ENCODE results near the gene CALM1. TPM values are rescaled to one million over a fixed set of nuclear protein-coding genes. Genes with fewer than 3 reads are reported as not detected.
A peak's percentile ranks its signal among the peaks of the same experiment; 100 is the strongest.

Gene CALM1
- total and polyA plus RNA-seq, 5 donors = 301 to 508 (median 426) TPM

DNA sequence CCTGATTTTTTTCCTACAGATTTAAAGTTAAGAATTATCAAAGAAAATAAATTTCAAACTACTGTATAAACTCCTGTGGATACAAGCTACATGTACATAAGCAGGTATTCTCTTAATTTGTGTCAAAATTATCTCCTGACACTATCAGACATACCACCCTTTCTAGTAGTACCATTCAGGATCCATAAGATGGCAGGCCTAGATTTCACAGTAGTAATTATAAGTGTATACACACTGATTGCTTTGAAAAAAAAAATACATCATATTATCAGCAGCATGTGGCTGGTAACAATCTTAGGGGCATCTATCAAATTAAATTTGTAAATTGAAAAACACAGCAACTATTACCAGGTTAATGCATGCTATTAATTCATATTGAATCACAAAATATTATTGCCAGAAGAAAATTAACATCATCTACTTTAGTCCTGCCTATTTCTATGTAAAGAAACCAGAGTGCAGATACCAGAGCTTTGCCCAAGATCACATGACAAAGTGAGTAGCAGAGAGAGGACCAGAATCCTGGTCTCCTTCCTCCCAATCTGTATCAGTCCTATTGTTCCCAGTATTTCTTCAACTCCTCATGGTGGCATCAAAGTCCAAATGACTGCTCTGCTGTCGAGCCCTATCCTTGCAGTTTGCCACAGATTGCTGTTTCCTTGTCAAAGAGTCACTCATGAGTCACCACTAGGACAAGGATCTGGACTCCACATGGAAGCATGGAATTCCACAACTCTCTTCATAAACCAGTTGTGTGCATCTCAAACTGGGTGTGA lies 27.7 kb upstream of the CALM1 start:
- intact Hi-C loops (cut with DNase I) = no loop called here
- WGBS = 49% methylated on average over 1 of the region's 1 CpG
- Histone ChIP-seq H3K4me3 (ENCODE audit: low read length) (no peak overlapping the region), H3K27ac (ENCODE audit: low read length) (no peak overlapping the region), H3K27me3 (ENCODE audit: control insufficient read depth, insufficient read depth) (no peaks in the 10 kb centered on the region), H3K9me3 (ENCODE audit: control insufficient read depth, low read length) (no peaks in the 10 kb centered on the region), H3K4me1 (ENCODE audit: control insufficient read depth, insufficient read depth, low read length) (no peaks in the 10 kb centered on the region)
- no peak for DNase-seq
- no peak for ATAC-seq

- H3K27me3 ChIP-seq (ENCODE audit: control insufficient read depth, insufficient read depth) = no peaks in the 10 kb centered on the region
- ATAC-seq = no peak
- no peak overlapping the region for H3K27ac ChIP-seq (ENCODE audit: low read length)
- H3K9me3 ChIP-seq (ENCODE audit: control insufficient read depth, low read length) = no peaks in the 10 kb centered on the region
- intact Hi-C loops (cut with DNase I) = no loop called here
- WGBS = 91% methylated on average over 6 of the region's 6 CpGs
- no peaks in the 10 kb centered on the region for H3K4me1 ChIP-seq (ENCODE audit: control insufficient read depth, insufficient read depth, low read length)
- no peak for DNase-seq
- no peak overlapping the region for H3K4me3 ChIP-seq (ENCODE audit: low read length)
Observed at GRCh38 chr14:90373887-90374286, 22.9 kb upstream of the CALM1 start.

DNA sequence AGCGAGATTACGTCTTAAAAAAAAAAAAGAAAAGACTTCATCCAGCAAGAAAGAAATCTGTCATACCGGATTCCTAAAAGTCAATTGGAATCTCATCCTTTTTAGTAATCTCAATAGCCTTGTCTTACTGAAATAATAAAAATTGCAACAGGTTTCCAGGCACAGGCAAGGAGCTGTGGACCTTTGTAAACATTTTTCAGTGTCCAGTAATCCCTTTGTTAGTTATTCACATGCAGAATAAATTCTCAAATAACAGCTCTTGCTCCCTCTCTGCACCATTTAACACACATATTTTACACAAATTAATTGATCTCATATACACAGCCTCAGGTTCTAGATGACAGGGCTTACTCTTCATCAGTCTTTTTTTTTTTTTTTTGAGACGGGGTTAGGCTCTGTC lies 22.0 kb upstream of the CALM1 start:
- WGBS = 91% methylated on average over 4 of the region's 4 CpGs
- intact Hi-C loops (cut with DNase I) = no loop called here

DNA sequence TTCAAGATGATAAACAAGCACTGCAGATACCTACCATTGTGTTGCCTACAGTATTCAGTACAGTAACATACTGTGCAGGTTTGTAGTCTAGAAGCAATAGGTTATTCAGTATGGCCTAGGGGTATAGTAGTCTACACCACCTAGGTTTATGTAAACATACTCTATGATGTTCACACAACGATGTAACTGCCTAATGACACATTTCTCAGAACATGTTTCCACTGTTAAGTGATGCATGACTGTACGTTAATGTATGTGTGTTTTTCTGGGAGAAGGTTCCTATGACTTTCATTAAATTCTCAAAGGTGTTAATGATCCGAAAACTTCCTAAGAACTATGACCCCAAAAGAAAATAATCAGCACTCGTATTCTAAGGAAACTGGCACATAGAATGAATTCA lies 20.9 kb upstream of the CALM1 start:
- intact Hi-C loops (cut with DNase I) = no loop called here

More for the DNA sequence above, 22.0 kb upstream of the CALM1 start:
- H3K4me3 ChIP-seq (ENCODE audit: low read length) = no peak overlapping the region
- no peaks in the 10 kb centered on the region for H3K9me3 ChIP-seq (ENCODE audit: control insufficient read depth, low read length)
- no peaks in the 10 kb centered on the region for H3K27me3 ChIP-seq (ENCODE audit: control insufficient read depth, insufficient read depth)
- no peak for ATAC-seq
- no peaks in the 10 kb centered on the region for H3K4me1 ChIP-seq (ENCODE audit: control insufficient read depth, insufficient read depth, low read length)
- DNase-seq = no peak
- H3K27ac ChIP-seq (ENCODE audit: low read length) = no peak overlapping the region

GRCh38 chr14:90378249-90378648 lies 18.6 kb upstream of the CALM1 start:
- DNase-seq (no peak), ATAC-seq (no peak)
- Histone ChIP-seq H3K9me3 (ENCODE audit: control insufficient read depth, low read length) (no peaks in the 10 kb centered on the region), H3K27me3 (ENCODE audit: control insufficient read depth, insufficient read depth) (no peaks in the 10 kb centered on the region), H3K27ac (ENCODE audit: low read length) (no peak overlapping the region), H3K4me3 (ENCODE audit: low read length) (no peak overlapping the region), H3K4me1 (ENCODE audit: control insufficient read depth, insufficient read depth, low read length) (no peaks in the 10 kb centered on the region)
- intact Hi-C loops (cut with DNase I) = no loop called here
- 87% methylated on average over 6 of the region's 6 CpGs for WGBS

More for the DNA sequence above, 20.9 kb upstream of the CALM1 start:
- DNase-seq = no peak
- no peak overlapping the region for H3K4me3 ChIP-seq (ENCODE audit: low read length)
- no peaks in the 10 kb centered on the region for H3K27me3 ChIP-seq (ENCODE audit: control insufficient read depth, insufficient read depth)
- no peak for ATAC-seq
- H3K4me1 ChIP-seq (ENCODE audit: control insufficient read depth, insufficient read depth, low read length) = no peaks in the 10 kb centered on the region
- no peak overlapping the region for H3K27ac ChIP-seq (ENCODE audit: low read length)
- no peaks in the 10 kb centered on the region for H3K9me3 ChIP-seq (ENCODE audit: control insufficient read depth, low read length)
- WGBS = 92% methylated on average over 4 of the region's 4 CpGs

GRCh38 chr14:90379106-90379505 lies 17.7 kb upstream of the CALM1 start:
- Histone ChIP-seq H3K4me3 (ENCODE audit: low read length) (no peak overlapping the region), H3K27ac (ENCODE audit: low read length) (no peak overlapping the region), H3K9me3 (ENCODE audit: control insufficient read depth, low read length) (no peaks in the 10 kb centered on the region), H3K4me1 (ENCODE audit: control insufficient read depth, insufficient read depth, low read length) (no peaks in the 10 kb centered on the region), H3K27me3 (ENCODE audit: control insufficient read depth, insufficient read depth) (no peaks in the 10 kb centered on the region)
- DNase-seq (no peak), ATAC-seq (no peak)
- 35% methylated on average over 2 of the region's 2 CpGs for WGBS
- intact Hi-C loops (cut with DNase I) = no loop called here

DNA sequence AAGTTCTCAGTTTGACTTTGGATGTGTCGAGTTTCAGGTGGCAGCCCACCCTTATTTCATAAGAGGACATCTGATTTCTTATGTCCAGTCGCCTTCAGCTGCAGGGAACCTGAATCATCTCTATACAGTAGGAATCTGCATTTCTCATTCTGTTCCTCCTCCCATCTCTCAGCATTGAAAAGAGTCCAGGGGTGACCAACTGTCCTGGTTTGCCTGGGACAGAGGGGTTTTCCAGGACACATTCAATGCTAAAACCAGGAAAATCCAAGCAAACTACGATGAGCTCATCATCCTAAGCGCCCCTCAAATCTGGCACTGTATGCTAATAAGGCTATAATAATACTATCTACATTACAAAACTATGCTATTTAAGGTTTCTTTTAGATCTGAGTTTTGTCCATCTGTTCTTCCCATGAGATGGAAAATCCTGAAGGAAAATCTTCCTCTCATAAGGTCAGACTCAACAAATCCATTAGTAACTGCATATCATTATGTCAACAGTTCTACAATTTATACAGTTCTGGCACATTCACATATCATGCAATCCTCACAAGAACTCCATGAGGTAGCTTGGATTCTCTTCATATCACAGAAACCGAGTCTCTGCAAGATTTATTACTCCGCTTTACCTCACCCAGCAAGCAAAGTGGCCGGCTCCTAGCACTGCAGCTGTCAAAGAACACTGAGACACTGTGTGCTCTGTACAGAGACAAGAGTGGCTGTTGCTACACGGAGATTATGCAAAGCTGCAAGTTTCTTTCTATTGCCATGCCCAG lies 15.6 kb upstream of the CALM1 start:
- peak; percentile 31 to 77 (median 67) for DNase-seq
- Histone ChIP-seq H3K27ac (ENCODE audit: low read length) (peak overlapping the region; percentile 25), H3K4me1 (ENCODE audit: control insufficient read depth, insufficient read depth, low read length) (no peaks in the 10 kb centered on the region), H3K9me3 (ENCODE audit: control insufficient read depth, low read length) (no peaks in the 10 kb centered on the region), H3K4me3 (ENCODE audit: low read length) (no peak overlapping the region), H3K27me3 (ENCODE audit: control insufficient read depth, insufficient read depth) (no peaks in the 10 kb centered on the region)
- intact Hi-C loops (cut with DNase I) = loop anchor here in 1 of 4 donors (5.0 kb wide), 1 partner anchor 79 kb away; no protein-coding TSS in a partner anchor
- no peak for ATAC-seq
- WGBS = 51% methylated on average over 8 of the region's 8 CpGs

- Histone ChIP-seq H3K4me3 (ENCODE audit: low read length) (peak overlapping the region; percentile 65), H3K4me1 (ENCODE audit: control insufficient read depth, insufficient read depth, low read length) (no peaks in the 10 kb centered on the region), H3K27ac (ENCODE audit: low read length) (peak overlapping the region; percentile 99), H3K27me3 (ENCODE audit: control insufficient read depth, insufficient read depth) (no peaks in the 10 kb centered on the region), H3K9me3 (ENCODE audit: control insufficient read depth, low read length) (no peaks in the 10 kb centered on the region)
- no peak for ATAC-seq
- intact Hi-C loops (cut with DNase I) = loop anchor here in 1 of 4 donors (5.0 kb wide), 1 partner anchor 80 kb away; no protein-coding TSS in a partner anchor
- 17% methylated on average over 13 of the region's 13 CpGs for WGBS
- peak in 2 of 3 donors; percentile 35 to 72 for DNase-seq
Observed at GRCh38 chr14:90381999-90382451, 14.8 kb upstream of the CALM1 start.

GRCh38 chr14:90382491-90383125 lies 14.2 kb upstream of the CALM1 start:
- no peaks in the 10 kb centered on the region for H3K4me1 ChIP-seq (ENCODE audit: control insufficient read depth, insufficient read depth, low read length)
- H3K4me3 ChIP-seq (ENCODE audit: low read length) = peak overlapping the region; percentile 65
- intact Hi-C loops (cut with DNase I) = loop anchor here in 1 of 4 donors (5.0 kb wide), 1 partner anchor 80 kb away; no protein-coding TSS in a partner anchor
- peak overlapping the region; percentile 99 for H3K27ac ChIP-seq (ENCODE audit: low read length)
- no peaks in the 10 kb centered on the region for H3K27me3 ChIP-seq (ENCODE audit: control insufficient read depth, insufficient read depth)
- ATAC-seq = peak; percentile 34 to 53
- under 1% methylated on average over 34 of the region's 34 CpGs for WGBS
- H3K9me3 ChIP-seq (ENCODE audit: control insufficient read depth, low read length) = no peaks in the 10 kb centered on the region
- peak; percentile 72 to 88 (median 82) for DNase-seq

- intact Hi-C loops (cut with DNase I) = loop anchor here in 1 of 4 donors (5.0 kb wide), 1 partner anchor 81 kb away; no protein-coding TSS in a partner anchor
- Histone ChIP-seq H3K27me3 (ENCODE audit: control insufficient read depth, insufficient read depth) (no peaks in the 10 kb centered on the region), H3K27ac (ENCODE audit: low read length) (peak overlapping the region; percentile 99), H3K9me3 (ENCODE audit: control insufficient read depth, low read length) (no peaks in the 10 kb centered on the region), H3K4me3 (ENCODE audit: low read length) (peak overlapping the region; percentile 65), H3K4me1 (ENCODE audit: control insufficient read depth, insufficient read depth, low read length) (no peaks in the 10 kb centered on the region)
- DNase-seq (peak; percentile 100), ATAC-seq (peak; percentile 97 to 98)
- under 1% methylated on average over 62 of the region's 62 CpGs for WGBS
Observed at GRCh38 chr14:90383126-90383730, 13.6 kb upstream of the CALM1 start.

All from right cardiac atrium (tissue), 5 donors.